SK-N-SH treated with all-trans-retinoic acid at 6 μM for 48 hours (cell line): ENCODE measurements around the gene CDC42EP3.

Source experiments
- ARNTL ChIP-seq: fragments of 450-650 bp; formaldehyde crosslinking; IDR thresholded peaks from 2 replicates; pipeline ENCODE4 v1.5.0; 2020; ENCODE audit warnings: low read depth, mild to moderate bottlenecking, moderate library complexity, borderline replicate concordance
- CSDC2 ChIP-seq: fragments of 250-450 bp; sonication (Bioruptor Pico); IDR thresholded peaks from 2 replicates; pipeline ENCODE4 v1.5.0; 2020; ENCODE audit warnings: mild to moderate bottlenecking, moderate library complexity
- ISL1 ChIP-seq: fragments of 250-450 bp; sonication (Bioruptor Pico); IDR thresholded peaks from 2 replicates; pipeline ENCODE4 v2.1.2; 2022; ENCODE audit warnings: mild to moderate bottlenecking, moderate library complexity
- OSR1 ChIP-seq: fragments of 250-450 bp; sonication (Bioruptor Pico); IDR thresholded peaks from 2 replicates; pipeline ENCODE4 v1.8.0; 2022; ENCODE audit warnings: moderate library complexity, mild to moderate bottlenecking, inconsistent platforms
- SNAI2 ChIP-seq: fragments of 250-450 bp; sonication (Bioruptor Pico); IDR thresholded peaks from 2 replicates; pipeline ENCODE4 v1.5.0; 2020; ENCODE audit warnings: mild to moderate bottlenecking, moderate library complexity
- TCF4 ChIP-seq: fragments of 250-450 bp; sonication (Bioruptor Pico); IDR thresholded peaks from 2 replicates; pipeline ENCODE4 v1.8.0; 2021; ENCODE audit warnings: mild to moderate bottlenecking, moderate library complexity, borderline replicate concordance
- ZFP3 ChIP-seq: fragments of 250-450 bp; sonication (Bioruptor Pico); IDR thresholded peaks from 2 replicates; pipeline ENCODE4 v1.5.0; 2020; ENCODE audit warnings: mild to moderate bottlenecking, moderate library complexity
- ZNF70 ChIP-seq: fragments of 450-650 bp; formaldehyde crosslinking; IDR thresholded peaks from 2 replicates; pipeline ENCODE4 v1.5.0; 2020; ENCODE audit warnings: mild to moderate bottlenecking, moderate library complexity
- TF ChIP-seq, protein P1 (sequence below): fragments of 250-450 bp; sonication (Bioruptor Pico); IDR thresholded peaks from 2 replicates; pipeline ENCODE4 v1.8.0; 2020; ENCODE audit warnings: mild to moderate bottlenecking, moderate library complexity, borderline replicate concordance
- TF ChIP-seq, protein P2 (sequence below): fragments of 250-450 bp; sonication (Bioruptor Pico); IDR thresholded peaks from 2 replicates; pipeline ENCODE4 v1.8.0; 2021; ENCODE audit warnings: low read depth, mild to moderate bottlenecking, moderate library complexity, borderline replicate concordance

DNA sequence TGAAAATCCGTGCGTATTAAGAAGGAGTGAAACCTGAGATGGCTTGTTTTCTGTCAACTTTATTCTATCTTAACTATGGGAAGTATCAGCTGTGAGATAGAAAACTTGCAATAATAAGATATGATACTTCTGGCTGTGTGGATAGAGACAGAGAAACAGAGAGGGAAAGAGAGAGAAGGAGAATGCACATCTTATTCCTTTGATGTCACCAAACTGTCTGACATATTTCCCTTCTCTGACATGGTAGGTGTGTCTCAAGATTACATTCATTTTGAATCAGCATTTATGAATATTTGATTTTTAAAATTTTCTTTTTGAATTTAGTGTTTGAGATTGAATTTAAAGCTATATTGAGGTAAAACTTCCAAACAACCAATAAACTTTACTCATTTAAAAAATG lies 69.4 kb downstream of the CDC42EP3 start:
- no peak for TF ChIP-seq CSDC2
- no peak for TF ChIP-seq TCF4 (CRISPR knock-in tag)
- no peak for TF ChIP-seq SNAI2
- TF ChIP-seq, protein P1, sequence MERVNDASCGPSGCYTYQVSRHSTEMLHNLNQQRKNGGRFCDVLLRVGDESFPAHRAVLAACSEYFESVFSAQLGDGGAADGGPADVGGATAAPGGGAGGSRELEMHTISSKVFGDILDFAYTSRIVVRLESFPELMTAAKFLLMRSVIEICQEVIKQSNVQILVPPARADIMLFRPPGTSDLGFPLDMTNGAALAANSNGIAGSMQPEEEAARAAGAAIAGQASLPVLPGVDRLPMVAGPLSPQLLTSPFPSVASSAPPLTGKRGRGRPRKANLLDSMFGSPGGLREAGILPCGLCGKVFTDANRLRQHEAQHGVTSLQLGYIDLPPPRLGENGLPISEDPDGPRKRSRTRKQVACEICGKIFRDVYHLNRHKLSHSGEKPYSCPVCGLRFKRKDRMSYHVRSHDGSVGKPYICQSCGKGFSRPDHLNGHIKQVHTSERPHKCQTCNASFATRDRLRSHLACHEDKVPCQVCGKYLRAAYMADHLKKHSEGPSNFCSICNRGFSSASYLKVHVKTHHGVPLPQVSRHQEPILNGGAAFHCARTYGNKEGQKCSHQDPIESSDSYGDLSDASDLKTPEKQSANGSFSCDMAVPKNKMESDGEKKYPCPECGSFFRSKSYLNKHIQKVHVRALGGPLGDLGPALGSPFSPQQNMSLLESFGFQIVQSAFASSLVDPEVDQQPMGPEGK = no peak
- TF ChIP-seq ZFP3 (CRISPR knock-in tag) = no peak
- TF ChIP-seq, protein P2, sequence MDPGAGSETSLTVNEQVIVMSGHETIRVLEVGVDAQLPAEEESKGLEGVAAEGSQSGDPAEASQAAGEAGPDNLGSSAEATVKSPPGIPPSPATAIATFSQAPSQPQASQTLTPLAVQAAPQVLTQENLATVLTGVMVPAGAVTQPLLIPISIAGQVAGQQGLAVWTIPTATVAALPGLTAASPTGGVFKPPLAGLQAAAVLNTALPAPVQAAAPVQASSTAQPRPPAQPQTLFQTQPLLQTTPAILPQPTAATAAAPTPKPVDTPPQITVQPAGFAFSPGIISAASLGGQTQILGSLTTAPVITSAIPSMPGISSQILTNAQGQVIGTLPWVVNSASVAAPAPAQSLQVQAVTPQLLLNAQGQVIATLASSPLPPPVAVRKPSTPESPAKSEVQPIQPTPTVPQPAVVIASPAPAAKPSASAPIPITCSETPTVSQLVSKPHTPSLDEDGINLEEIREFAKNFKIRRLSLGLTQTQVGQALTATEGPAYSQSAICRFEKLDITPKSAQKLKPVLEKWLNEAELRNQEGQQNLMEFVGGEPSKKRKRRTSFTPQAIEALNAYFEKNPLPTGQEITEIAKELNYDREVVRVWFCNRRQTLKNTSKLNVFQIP = no peak
- TF ChIP-seq OSR1 (CRISPR knock-in tag) = no peak
- no peak for TF ChIP-seq ARNTL
- no peak for TF ChIP-seq ZNF70 (CRISPR knock-in tag)
- no peak for TF ChIP-seq ISL1 (CRISPR knock-in tag)
